Measurements from ENCODE around the gene RNF20. TPM values are rescaled to one million over a fixed set of nuclear protein-coding genes. Genes with fewer than 3 reads are reported as not detected.

Gene RNF20
- total RNA-seq, 4 donors from 2014 or later: 9.0 to 21.0 (median 13.9) TPM

- H3K36me3 ChIP-seq: peaks cover 0 to 31% (median 7%) of the 10 kb centered on the region in 4 donors
- DNase-seq: no peak
These were observed 2.7 kb downstream of the RNF20 start for GRCh38 chr9:101536351-101536750.

GRCh38 chr9:101536938-101537337 is 3.3 kb downstream of the RNF20 start:
- TF ChIP-seq POLR2AphosphoS5 (IDR thresholded peaks at IDR 0.05) (no peak), CTCF (IDR thresholded peaks at IDR 0.05) (no peak), EP300 (IDR thresholded peaks at IDR 0.05; ENCODE audit: low read depth) (no peak), POLR2A (IDR thresholded peaks at IDR 0.05) (no peak)
- WGBS, 2 donors (ENCODE audit: low coverage in 1 of 2): 86 to 89% methylated on average over 2 of the region's 2 CpGs
- H3K4me3 ChIP-seq: no peak overlapping the region
- H3K4me1 ChIP-seq: peaks cover 0 to 34% (median 19%) of the 10 kb centered on the region in 4 donors
- in situ Hi-C loops (cut with MboI; ENCODE audit: low pct_ligation_motif_present in 1 of 4, low pct_unique_long_range_greater_than_20kb in 1 of 4, low sequenced_read_pairs in 3 of 4) (loop anchor here in 2 of 4 donors (10.0 kb wide), 2 partner anchors 82 to 142 kb away; partner anchors contain the start of genes MRPL50 (in 1 of the 2) and ZNF189 (in 1 of the 2)), intact Hi-C loops (cut with DNase I; ENCODE audit: low total_unique reads) (no loop called here)
- no peak for DNase-seq
- peaks cover 0 to 37% (median 10%) of the 10 kb centered on the region in 4 donors for H3K36me3 ChIP-seq
- no peaks in the 10 kb centered on the region for H3K9me3 ChIP-seq
- no peak overlapping the region for H3K27ac ChIP-seq
- no peaks in the 10 kb centered on the region for H3K27me3 ChIP-seq

More at GRCh38 chr9:101536351-101536750, 2.7 kb downstream of the RNF20 start:
- H3K4me3 ChIP-seq: no peak overlapping the region
- TF ChIP-seq CTCF (IDR thresholded peaks at IDR 0.05) (no peak), POLR2AphosphoS5 (IDR thresholded peaks at IDR 0.05) (no peak), EP300 (IDR thresholded peaks at IDR 0.05; ENCODE audit: low read depth) (no peak), POLR2A (IDR thresholded peaks at IDR 0.05) (no peak)
- no peak overlapping the region for H3K27ac ChIP-seq
- in situ Hi-C loops (cut with MboI; ENCODE audit: low pct_ligation_motif_present in 1 of 4, low pct_unique_long_range_greater_than_20kb in 1 of 4, low sequenced_read_pairs in 3 of 4): loop anchor here in 2 of 4 donors (10.0 kb wide), 2 partner anchors 82 to 142 kb away; partner anchors contain the start of genes MRPL50 (in 1 of the 2) and ZNF189 (in 1 of the 2)
- H3K27me3 ChIP-seq: no peaks in the 10 kb centered on the region
- peaks cover 0 to 34% (median 19%) of the 10 kb centered on the region in 4 donors for H3K4me1 ChIP-seq
- H3K9me3 ChIP-seq: no peaks in the 10 kb centered on the region
- intact Hi-C loops (cut with DNase I; ENCODE audit: low total_unique reads): no loop called here

- no peak overlapping the region for H3K4me3 ChIP-seq
- no peak overlapping the region for H3K27ac ChIP-seq
- peaks cover 0 to 18% (median 7%) of the 10 kb centered on the region in 4 donors for H3K4me1 ChIP-seq
- WGBS, 2 donors (ENCODE audit: low coverage in 1 of 2): 94% methylated on average over 8 of the region's 8 CpGs
- peaks cover 0 to 48% (median 11%) of the 10 kb centered on the region in 4 donors for H3K36me3 ChIP-seq
- no peak for TF ChIP-seq EP300 (IDR thresholded peaks at IDR 0.05; ENCODE audit: low read depth)
- TF ChIP-seq CTCF (IDR thresholded peaks at IDR 0.05): no peak
- no peak for TF ChIP-seq POLR2AphosphoS5 (IDR thresholded peaks at IDR 0.05)
- TF ChIP-seq POLR2A (IDR thresholded peaks at IDR 0.05): no peak
- intact Hi-C loops (cut with DNase I; ENCODE audit: low total_unique reads) (no loop called here), in situ Hi-C loops (cut with MboI; ENCODE audit: low pct_ligation_motif_present in 1 of 4, low pct_unique_long_range_greater_than_20kb in 1 of 4, low sequenced_read_pairs in 3 of 4) (no loop called here)
- H3K27me3 ChIP-seq: no peaks in the 10 kb centered on the region
- H3K9me3 ChIP-seq: no peaks in the 10 kb centered on the region
- no peak for DNase-seq
These were observed 6.4 kb downstream of the RNF20 start for GRCh38 chr9:101540069-101540468.

- WGBS, 2 donors (ENCODE audit: low coverage in 1 of 2): 95% methylated on average over 4 to 14 of the region's 14 CpGs
These were observed 9.6 kb downstream of the RNF20 start for GRCh38 chr9:101543098-101543735.

More at GRCh38 chr9:101543098-101543735, 9.6 kb downstream of the RNF20 start:
- DNase-seq: no peak
- H3K27me3 ChIP-seq: no peaks in the 10 kb centered on the region
- TF ChIP-seq POLR2A (IDR thresholded peaks at IDR 0.05): no peak
- no peak for TF ChIP-seq POLR2AphosphoS5 (IDR thresholded peaks at IDR 0.05)
- TF ChIP-seq CTCF (IDR thresholded peaks at IDR 0.05): no peak
- no peak for TF ChIP-seq EP300 (IDR thresholded peaks at IDR 0.05; ENCODE audit: low read depth)
- H3K4me3 ChIP-seq: no peak overlapping the region
- in situ Hi-C loops (cut with MboI; ENCODE audit: low pct_ligation_motif_present in 1 of 4, low pct_unique_long_range_greater_than_20kb in 1 of 4, low sequenced_read_pairs in 3 of 4): no loop called here
- H3K27ac ChIP-seq: no peak overlapping the region
- no peaks in the 10 kb centered on the region for H3K4me1 ChIP-seq
- peaks cover 0 to 66% (median 26%) of the 10 kb centered on the region in 4 donors for H3K36me3 ChIP-seq
- H3K9me3 ChIP-seq: no peaks in the 10 kb centered on the region
- intact Hi-C loops (cut with DNase I; ENCODE audit: low total_unique reads): no loop called here
